HG03060 (cell line): ENCODE results near the gene PMAIP1.

Source experiments
- ATAC-seq: cut with Tn5 transposase; IDR thresholded peaks from one replicate; pipeline ENCODE4 v1.9.1; 2021; ENCODE audit warnings: low read depth, moderate number of reproducible peaks; ENCODE audit not compliant: unreplicated experiment

PMAIP1 gene

GRCh38 chr18:59945544-59945943 lies 45.7 kb downstream of the PMAIP1 start:
- no peak for ATAC-seq

GRCh38 chr18:59950215-59950944 lies 50.6 kb downstream of the PMAIP1 start:
- peak; percentile 49 for ATAC-seq

- no peak for ATAC-seq
Observed at GRCh38 chr18:59951591-59951990, 51.8 kb downstream of the PMAIP1 start.

- no peak for ATAC-seq
Observed at GRCh38 chr18:59952283-59953007, 52.6 kb downstream of the PMAIP1 start.
